Activated CD8-positive, alpha-beta memory T cell treated with anti-CD3 and anti-CD28 coated beads, Interleukin-2, amount 50 U/mL, for 24 hours (primary cell): ENCODE measurements around the gene PARM1.

Source experiments
- DNase-seq: peaks from one replicate; pipeline ENCODE4 v3.0.0-alpha.2; 2020; ENCODE audit errors: extremely low read depth

The PARM1 gene

GRCh38 chr4:75030649-75031235 lies 97.8 kb downstream of the PARM1 start:
- DNase-seq, result no peak

DNA sequence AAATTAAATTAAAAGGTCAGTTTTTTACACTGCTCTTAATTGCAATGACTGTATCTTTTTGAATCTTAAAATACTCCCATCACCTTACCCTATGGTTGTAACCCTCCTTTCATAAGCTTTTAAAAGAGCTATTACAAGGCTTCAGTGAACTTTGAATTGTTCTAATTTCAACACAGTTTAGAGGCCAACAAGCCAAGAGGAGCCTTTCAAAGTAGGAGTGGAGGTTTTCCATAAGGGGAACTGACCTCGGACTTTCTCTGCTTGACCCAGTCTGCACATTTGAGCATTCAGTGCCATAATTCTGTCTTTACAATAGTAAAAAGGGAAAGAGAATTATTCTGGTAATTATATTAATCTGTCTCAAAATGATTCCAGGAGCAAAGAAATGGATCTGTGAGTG lies 98.9 kb downstream of the PARM1 start:
- DNase-seq, result no peak

- DNase-seq, result no peak
These were observed 101.6 kb downstream of the PARM1 start for GRCh38 chr4:75034523-75034922.

GRCh38 chr4:75035321-75035720 lies 102.4 kb downstream of the PARM1 start:
- DNase-seq, result no peak

- no peak for DNase-seq
These were observed 103.3 kb downstream of the PARM1 start for GRCh38 chr4:75036046-75036830.

DNA sequence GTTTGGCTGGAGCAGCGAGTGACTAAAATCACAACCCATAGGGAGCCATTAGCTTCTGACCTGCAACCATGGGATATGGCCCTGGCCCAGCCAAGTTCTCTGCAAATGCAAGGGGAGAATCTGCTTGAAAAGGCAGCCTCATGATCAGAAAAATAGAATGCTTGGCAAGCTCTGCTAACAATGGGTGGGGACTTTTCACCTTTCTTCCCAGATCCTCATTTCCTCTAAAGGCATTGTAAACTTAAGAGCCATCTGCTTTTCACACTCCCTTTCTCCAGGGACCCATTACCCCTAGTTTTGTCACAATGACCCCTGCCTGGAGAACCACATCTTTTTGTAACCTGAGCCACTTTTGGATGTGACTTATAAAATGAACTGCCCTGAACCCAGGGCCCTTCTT lies 104.3 kb downstream of the PARM1 start:
- no peak for DNase-seq

GRCh38 chr4:75038376-75038775 lies 105.5 kb downstream of the PARM1 start:
- DNase-seq, result no peak

GRCh38 chr4:75040703-75041102 lies 107.8 kb downstream of the PARM1 start:
- DNase-seq, result no peak

DNA sequence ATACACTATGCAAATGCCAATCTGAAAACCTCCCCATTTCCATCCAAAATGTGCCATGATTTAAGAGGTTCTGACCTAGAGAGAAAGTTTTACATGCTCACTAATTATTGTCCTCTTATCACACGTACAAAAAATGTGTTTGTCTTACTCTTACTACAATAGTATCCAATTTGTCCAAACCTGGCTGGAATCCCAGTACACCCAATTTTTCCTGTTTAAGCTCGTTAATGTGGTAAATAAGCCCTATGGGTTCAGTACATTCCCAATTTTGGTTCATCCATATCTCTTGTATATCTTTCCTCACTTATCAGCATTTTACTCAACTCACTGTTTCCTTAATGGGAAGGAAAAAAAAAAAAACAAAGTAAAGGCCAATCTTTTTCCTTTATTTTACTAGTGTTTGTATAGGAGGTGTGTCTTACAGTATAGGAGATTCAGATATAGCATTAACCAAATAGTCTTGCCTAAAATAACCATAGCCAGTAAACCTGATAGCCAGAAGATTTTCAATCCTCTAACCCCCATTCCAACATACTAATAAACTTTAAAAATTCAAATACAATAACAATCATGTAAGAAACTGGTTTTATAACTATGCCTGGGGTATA lies 109.8 kb downstream of the PARM1 start:
- DNase-seq, result no peak

GRCh38 chr4:75046226-75046625 lies 113.3 kb downstream of the PARM1 start:
- no peak for DNase-seq

DNA sequence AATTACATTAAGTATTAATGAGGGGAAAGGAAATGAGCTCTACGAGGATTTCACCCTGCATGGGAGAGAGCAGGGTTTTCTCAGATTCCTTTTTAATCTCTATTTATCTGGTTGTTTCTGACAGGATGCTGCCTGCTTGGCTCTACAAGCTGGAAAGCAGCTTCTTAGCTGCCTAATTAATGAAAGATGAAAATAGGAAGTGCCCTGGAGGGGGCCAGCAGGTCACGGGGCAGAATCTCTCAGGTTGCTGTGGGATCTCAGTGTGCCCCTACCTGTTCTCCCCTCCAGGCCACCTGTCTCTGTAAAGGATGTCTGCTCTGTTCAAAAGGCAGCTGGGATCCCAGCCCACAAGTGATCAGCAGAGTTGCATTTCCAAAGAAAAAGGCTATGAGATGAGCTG lies 113.7 kb downstream of the PARM1 start:
- DNase-seq, result no peak

GRCh38 chr4:75048208-75048879 lies 115.4 kb downstream of the PARM1 start:
- no peak for DNase-seq

- no peak for DNase-seq
These were observed 118.5 kb downstream of the PARM1 start for GRCh38 chr4:75051431-75051830.

DNA sequence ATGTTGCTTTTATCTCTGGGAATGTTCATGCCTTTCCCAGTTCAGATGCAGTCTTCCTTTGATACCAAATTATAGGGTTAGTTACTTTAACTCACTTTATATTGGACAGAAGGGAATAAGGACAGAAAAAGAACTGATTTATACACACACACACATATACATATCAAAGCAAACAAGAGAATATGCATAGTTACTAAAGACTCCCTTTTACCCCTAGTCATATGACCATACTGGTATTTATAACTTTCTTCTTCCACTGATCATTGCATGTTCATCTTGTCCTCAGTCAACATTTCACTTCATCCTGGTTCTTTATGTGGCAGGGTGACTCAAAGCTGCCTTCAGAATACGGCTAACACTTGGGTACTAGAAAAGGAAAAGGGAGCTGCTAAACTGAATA lies 120.4 kb downstream of the PARM1 start:
- no peak for DNase-seq

- DNase-seq, result no peak
These were observed 121.2 kb downstream of the PARM1 start for GRCh38 chr4:75054078-75054477.

DNA sequence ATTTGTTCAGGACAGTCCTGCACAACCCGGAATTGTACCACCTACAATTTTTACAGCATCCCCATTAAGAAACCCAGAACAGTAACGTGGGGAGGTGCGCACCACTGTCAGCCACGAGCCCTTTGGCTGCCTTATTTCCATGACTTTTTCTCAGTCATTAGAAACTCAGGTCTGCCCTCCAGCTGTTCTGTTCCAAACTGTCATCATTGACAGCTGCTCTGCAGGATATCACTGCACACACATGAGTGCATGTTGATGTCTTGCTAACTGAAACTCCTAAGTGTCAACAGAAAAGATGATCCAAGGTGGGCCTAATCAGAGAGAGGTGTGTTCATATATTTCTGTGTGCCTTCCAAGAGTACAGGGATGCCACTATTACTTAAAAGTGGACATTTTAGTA lies 123.4 kb downstream of the PARM1 start:
- DNase-seq, result no peak

DNA sequence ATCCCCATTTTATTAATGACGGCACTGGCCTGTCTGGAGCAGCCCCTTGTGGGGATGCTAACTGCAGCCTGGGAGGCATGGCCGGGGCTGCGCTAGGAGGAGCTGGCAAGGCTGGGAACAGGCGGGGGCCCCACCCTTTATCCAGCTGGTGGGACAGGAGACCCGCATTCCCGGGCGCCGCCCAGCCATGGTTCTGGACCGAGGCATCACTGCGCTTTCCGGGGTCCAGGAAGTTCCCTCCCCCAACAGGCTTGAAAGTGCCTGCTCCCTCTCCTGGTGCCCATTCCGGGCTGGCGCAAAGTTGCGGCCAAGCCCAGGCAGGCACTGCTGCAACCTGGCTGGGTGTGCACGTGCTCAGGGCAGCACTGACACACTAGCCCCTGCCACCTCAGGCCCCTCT lies 124.5 kb downstream of the PARM1 start:
- DNase-seq, result no peak

DNA sequence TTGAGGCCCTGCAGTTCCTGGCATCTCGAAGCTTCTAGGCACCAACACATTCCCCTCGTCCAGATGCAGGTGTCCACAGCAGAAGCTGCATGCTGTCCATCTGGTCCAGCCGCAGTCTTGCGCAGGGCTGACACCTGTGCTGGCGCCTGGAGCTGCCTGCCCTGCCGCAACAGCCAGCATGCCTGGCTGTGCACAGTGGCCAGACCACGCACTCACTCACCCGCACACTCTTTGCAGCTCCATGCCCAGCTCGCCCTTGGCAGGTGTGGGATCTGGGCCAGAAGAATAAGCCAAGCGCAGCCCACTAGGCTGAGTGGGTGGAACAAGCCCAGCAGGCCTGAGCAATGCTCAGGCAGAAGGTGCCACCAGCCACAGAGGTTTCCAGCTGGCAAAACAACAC lies 125.6 kb downstream of the PARM1 start:
- no peak for DNase-seq

GRCh38 chr4:75063433-75063832 lies 130.5 kb downstream of the PARM1 start:
- DNase-seq, result no peak

- DNase-seq, result no peak
These were observed 133.0 kb downstream of the PARM1 start for GRCh38 chr4:75065909-75066308.

- no peak for DNase-seq
These were observed 136.7 kb downstream of the PARM1 start for GRCh38 chr4:75069493-75070074.

- no peak for DNase-seq
These were observed 138.4 kb downstream of the PARM1 start for GRCh38 chr4:75071317-75071716.
